ENCODE results near the gene HYI.

- TF ChIP-seq CTCF (IDR thresholded peaks at IDR 0.05), result no peak
- no peak for TF ChIP-seq POLR2A (IDR thresholded peaks at IDR 0.05)
These were observed 11.2 kb upstream of the HYI start for GRCh38 chr1:43464681-43465504.
